HTERT RPE-1 (cell line): ENCODE measurements around the gene STIMATE.

Experiments
- in situ Hi-C: fragments of 300-500 bp; cut with MboI; formaldehyde crosslinking; loops from 4 replicates; pipeline ENCODE4 v1.14.3; 2020; ENCODE audit warnings: low sequenced_read_pairs

Gene STIMATE

DNA sequence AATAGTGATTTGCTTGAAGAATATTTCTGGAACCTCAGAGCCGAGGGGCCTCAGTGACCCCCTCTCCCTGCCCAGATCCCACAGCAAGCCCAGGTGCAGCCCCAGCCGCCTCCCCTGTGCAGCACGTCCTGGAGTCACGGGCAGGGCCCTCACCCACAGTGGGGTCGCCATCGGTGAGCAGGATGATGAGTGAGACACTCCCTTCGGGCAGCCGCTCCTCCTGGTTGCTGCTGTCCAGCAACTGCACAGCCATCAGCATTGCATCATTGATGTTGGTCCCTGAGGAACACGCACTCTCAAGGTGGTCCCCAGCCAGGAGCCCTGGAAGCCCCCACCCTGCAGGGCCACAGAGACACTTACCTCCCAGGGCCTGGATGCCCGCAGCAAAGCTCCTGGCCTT lies 73.3 kb downstream of the STIMATE start:
- in situ Hi-C loops, result no loop called here

DNA sequence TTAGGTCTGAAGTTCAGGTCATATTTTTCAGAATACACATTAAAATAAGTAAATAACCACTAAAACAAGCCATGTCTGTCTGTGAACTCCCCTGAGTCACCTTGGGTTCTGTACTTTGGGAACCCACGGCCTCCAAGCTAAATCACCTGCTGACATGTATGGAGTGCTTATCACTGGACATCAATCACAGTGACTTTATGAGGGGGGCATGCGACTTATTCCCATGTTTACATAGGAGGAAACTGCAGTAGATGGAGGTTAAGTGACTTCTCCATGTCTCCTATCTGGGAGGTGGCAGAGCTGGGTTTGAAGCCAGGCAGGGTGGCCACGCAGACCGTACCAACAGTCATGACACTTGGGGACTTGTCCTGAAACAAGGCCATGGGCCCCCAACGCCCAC lies 75.0 kb downstream of the STIMATE start:
- in situ Hi-C loops, result no loop called here

GRCh38 chr3:52820736-52821135 lies 76.6 kb downstream of the STIMATE start:
- in situ Hi-C loops, result no loop called here

GRCh38 chr3:52819936-52820335 lies 77.4 kb downstream of the STIMATE start:
- in situ Hi-C loops, result no loop called here

- in situ Hi-C loops, result no loop called here
Observed at GRCh38 chr3:52817860-52818259, 79.5 kb downstream of the STIMATE start.

- in situ Hi-C loops, result no loop called here
Observed at GRCh38 chr3:52817221-52817620, 80.1 kb downstream of the STIMATE start.

- in situ Hi-C loops, result no loop called here
Observed at GRCh38 chr3:52816654-52817053, 80.7 kb downstream of the STIMATE start.

GRCh38 chr3:52816199-52816598 lies 81.1 kb downstream of the STIMATE start:
- in situ Hi-C loops, result no loop called here

- in situ Hi-C loops, result no loop called here
Observed at GRCh38 chr3:52813810-52814209, 83.5 kb downstream of the STIMATE start.

- in situ Hi-C loops, result no loop called here
Observed at GRCh38 chr3:52811452-52812011, 85.8 kb downstream of the STIMATE start.

GRCh38 chr3:52810923-52811322 lies 86.4 kb downstream of the STIMATE start:
- in situ Hi-C loops, result no loop called here

DNA sequence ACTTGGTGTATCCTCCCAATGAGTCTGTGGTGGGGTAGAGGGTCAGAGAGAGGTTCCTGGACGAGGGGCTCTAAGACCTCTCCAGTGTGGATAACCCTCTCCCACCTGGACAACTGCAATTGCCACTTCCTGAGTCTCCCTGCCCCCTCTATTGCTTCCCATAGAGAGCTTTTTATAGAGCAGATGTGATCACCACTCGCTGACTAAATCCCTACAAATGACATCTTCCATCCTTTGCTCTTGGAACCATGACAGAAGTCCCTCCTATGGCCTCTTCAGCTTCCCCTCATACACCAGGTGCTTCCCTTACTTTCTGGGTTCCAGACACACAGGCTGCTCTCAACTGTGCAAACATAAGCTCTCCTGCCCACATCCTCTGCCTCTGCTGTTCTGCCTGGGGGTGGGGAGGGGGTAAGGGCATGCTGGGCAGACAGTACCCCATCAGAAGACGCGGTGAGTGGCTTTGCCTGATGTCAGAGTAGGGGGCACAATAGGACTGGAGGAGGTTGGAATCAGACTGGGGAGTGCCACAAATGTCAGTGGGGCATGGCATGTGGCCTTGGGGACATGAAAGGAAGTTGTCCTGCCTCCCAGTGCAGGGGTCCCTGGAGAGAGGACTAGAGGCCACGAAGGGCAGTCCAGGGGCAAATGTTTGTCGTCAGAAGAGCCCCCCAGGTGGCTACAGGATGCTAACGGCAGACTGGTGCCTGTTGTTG lies 87.5 kb downstream of the STIMATE start:
- in situ Hi-C loops, result no loop called here

DNA sequence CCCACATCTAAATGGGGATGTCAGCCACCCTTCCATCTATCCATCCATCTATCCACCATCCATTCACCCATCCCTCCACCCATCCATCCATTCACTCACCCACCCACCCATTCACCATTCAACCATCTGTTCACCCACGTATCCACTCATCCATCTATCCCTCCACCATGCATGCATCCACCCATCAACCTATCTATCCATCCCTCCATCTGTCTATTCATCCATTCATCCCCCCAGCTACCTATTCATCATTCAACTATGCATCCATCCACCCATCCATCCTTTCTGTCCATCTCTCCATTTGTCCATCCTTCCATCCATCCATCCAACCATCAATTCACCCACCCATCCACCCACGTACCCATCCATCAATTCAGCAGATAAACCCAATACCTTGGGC lies 88.2 kb downstream of the STIMATE start:
- in situ Hi-C loops, result no loop called here

GRCh38 chr3:52805270-52806039 lies 91.9 kb downstream of the STIMATE start:
- in situ Hi-C loops, result no loop called here

DNA sequence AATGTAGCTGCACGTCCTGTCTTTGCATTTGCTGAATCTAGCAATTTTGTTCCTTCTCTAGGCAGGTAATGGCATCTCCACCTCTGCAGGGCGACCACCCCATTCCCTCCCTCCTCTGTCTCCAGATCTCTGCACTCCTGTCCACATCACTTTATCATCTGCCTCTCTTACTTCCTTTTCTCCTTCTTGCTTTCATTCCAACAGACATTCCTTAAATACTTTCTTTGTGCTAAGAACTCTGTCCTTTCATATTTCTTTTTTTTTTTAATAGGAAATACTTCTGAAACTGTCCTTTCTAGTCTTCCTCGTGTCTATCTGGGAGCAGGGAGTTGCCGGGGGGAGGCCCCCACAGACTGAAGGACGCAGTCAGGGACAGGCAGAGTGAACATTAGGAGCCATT lies 95.5 kb downstream of the STIMATE start:
- in situ Hi-C loops, result no loop called here

GRCh38 chr3:52800079-52800478 lies 97.3 kb downstream of the STIMATE start:
- in situ Hi-C loops, result no loop called here

DNA sequence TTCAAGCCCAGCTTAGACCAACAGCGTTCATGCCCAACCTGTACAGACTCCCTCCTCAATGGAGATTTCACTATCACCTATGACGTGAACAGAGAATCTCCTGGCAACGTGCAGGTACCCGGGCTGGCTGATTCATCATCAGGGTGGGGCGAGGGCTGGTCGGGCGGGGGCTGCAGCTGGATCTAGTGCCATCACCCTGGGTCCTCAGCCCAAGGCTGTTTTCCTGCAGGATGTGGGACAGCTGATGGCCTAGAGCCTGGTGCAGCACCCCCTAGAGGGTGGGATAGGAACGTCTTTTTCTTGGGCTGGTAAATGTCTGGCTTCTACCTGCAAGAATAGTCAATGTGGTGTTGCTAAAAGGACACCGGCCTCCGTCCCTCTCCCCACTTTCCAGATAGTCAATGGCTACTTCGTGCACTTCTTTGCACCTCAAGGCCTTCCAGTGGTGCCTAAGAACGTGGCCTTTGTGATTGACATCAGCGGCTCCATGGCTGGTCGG lies 98.3 kb downstream of the STIMATE start:
- in situ Hi-C loops, result no loop called here

DNA sequence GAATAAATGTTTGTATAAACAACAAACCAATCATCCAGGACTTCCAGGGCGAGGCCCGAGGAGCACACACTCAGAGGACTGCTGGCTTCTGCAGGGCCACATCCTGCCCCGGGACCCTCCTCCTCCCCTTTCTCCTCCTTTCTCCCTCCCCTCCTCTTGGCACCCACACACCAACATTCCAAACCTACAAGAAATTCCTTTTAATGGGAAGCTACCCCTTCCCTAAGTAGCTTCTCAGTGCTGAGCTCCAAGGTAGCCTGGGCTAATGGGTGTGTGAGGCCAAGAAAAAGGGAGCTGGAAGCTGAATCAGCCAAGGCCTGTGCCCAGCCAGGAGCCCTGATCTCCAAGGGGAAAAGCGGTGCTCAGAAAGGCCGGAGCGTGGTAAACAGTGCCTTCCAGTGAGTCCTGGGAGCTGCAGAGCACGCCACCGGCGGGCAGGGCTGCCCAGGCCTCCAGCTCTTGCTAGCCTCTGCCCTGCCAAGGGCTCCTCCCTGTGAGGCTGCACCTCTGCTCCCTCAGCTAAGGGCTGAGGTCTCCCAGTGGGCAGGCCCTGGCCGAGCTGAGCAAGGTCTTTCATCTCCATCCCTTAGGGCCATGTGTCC lies 98.9 kb downstream of the STIMATE start:
- in situ Hi-C loops, result no loop called here

GRCh38 chr3:52796411-52796810 lies 100.9 kb downstream of the STIMATE start:
- in situ Hi-C loops, result no loop called here

DNA sequence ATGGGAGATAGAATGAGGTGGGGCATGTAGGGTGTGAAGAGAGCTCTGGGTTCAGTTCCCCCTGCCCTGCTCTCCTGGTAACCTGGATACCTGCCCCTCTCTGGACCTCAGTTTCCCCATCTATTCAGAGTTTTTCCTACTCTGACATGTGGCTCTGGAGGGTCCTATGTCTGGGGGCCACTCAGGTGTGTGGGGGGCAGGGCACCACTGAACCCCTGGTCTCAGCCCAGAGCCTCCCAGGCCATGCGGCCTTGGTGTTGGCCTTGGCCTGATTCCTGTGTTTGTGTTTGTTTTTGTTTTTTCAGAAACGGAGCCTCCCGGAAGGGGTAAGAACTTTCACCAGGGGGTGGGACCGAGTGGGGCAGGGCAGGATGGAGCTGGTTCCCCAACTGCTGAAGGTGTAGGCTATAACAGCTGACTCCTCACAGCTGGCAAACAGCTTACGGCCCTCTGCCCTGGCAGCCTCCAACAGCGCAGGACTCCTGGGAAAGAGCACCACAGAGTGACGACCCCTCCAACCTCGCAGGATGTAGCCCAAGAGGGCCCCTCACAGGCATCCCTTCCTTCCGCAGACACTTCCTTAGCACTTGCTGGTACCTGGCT lies 101.9 kb downstream of the STIMATE start:
- in situ Hi-C loops, result no loop called here

GRCh38 chr3:52794612-52795099 lies 102.7 kb downstream of the STIMATE start, which contains the start of gene ITIH3:
TSS of gene ITIH3 (plus strand) at chr3:52794796. CDS start at chr3:52794804, 8 bp downstream.
- in situ Hi-C loops, result no loop called here
